ENCODE measurements around the gene MYO7B.

MYO7B gene

GRCh38 chr2:127612111-127612822 lies 76.8 kb downstream of the MYO7B start:
- DNase-seq = no peak

GRCh38 chr2:127614246-127614645 lies 78.8 kb downstream of the MYO7B start:
- no peak for DNase-seq

GRCh38 chr2:127614731-127615130 lies 79.2 kb downstream of the MYO7B start:
- DNase-seq = no peak

GRCh38 chr2:127615511-127616166 lies 80.2 kb downstream of the MYO7B start:
- DNase-seq = no peak

DNA sequence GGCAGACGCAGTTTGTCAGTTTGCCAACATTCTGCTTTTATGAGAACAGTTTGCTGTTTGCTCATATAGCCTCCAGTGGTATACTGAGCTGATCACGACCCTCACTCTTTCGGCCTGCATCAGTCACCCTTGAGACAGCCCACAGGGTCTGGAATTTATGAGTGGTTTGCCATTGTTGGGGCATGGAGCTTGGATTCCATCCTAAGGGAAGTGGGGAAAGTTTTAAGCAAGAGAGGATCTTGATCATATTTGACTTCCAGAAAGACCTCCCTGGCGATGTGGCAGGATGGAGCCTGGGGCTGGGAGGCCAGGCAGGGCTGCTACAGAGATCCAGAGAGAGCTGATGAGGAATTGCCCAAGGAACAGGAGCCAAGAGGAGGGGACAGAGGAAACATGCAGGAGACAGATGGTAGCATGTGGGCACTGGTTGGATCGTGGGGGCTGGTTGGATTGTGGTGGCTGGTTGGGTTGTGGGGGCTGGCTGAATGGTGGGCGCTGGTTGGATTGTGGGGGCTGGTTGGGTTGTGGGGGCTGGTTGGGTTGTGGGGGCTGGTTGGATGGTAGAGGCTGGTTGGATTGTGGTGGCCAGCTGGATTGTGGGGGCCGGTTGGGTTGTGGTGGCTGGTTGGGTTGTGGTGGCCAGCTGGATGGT lies 83.2 kb downstream of the MYO7B start:
- DNase-seq = no peak

- no peak for DNase-seq
Measured at GRCh38 chr2:127619203-127619590, 83.7 kb downstream of the MYO7B start.

DNA sequence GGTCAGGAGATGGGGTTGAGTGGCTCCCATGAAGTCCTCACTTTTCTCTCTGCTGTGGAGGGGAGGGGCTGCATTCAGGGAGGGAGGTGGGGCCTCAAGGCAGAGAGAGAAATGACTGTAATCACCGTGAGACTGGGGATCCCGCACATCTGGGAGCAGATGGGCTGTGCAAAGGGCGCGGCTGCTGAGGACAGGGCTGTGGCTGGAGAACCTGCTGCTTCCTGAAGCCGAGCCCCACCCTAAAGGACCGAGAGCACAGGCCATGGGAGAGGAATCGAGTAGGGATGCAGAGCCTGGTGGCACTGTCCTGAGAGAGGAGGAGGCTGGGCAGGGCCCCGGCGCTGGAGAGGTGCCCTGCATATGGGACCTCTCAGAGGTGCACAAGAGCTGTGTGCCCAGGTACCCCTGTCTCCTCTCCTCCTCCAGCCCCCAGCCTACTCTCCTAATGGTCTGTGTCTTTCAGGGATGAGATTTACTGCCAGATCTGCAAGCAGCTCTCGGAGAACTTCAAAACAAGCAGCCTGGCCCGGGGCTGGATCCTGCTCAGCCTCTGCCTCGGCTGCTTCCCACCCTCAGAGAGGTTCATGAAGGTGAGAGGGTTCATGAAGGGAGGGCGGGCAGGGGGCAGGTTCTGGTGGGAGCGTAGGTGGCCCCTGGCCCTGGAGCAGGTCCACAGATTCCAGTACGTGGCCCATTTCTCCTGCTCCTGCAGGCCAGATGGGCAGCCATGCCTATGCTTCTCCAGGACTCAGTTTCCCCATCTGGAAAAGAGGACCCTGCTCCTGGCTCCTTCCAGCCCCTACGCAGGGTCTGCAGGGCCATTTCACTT lies 84.6 kb downstream of the MYO7B start:
- no peak for DNase-seq

GRCh38 chr2:127620866-127621265 lies 85.4 kb downstream of the MYO7B start:
- no peak for DNase-seq

DNA sequence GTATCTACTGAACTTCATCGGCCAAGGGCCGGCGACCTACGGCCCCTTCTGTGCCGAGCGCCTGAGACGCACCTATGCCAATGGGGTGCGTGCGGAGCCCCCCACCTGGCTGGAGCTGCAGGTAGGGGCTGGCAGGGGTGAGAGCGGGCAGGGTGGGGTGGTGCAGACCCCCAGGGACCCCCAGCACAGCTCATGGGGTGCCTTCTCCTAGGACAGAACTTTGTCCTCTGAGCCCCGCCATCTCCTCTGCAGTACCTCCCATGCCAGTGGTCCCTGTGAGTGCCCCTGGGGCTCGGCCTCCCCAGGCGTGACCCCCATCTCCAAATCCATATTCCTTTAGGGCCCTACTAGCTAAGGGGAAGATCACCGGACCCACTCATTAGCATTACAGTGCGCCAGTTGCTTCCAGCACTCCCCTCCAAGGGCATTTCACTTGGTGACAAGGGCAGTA lies 86.5 kb downstream of the MYO7B start:
- no peak for DNase-seq

DNA sequence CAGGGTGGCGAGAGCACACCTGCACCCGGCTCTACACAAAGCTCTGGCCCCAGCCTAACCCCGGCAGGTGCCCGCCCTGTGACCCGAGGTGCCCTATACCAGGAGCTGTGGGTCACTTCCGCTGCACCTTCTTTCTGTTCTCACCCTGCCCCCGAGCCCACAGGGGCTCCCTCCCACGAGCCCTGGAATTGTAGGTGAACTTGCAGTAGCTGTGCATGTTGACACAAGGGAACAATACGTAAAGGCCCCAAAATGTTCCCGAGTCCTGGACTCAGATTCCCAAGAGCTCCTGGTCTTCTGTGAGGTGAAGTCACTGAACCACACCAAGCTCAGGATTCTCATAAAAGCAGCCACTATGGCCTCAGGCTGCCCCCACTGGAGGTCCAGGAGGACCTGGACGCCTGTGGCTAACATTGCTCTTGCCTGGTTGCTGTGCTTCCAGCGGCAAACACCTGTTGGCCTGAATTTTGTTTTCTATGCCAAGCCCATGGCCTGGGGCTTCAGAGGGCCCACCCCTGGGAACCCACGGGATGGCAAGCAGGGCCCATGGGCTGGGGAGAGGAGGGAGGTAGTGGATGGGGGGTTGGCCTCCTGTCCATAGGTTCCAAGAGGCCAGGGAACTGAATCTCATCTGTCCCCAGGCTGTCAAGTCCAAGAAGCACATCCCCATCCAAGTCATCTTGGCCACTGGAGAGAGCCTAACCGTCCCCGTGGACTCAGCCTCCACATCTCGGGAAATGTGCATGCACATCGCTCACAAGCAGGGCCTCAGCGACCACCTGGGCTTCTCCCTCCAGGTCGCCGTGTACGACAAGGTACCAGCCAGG lies 87.3 kb downstream of the MYO7B start:
- DNase-seq = no peak

- DNase-seq = peak in 1 of 2 experiments; percentile 21
Measured at GRCh38 chr2:127623388-127624319, 88.2 kb downstream of the MYO7B start.

DNA sequence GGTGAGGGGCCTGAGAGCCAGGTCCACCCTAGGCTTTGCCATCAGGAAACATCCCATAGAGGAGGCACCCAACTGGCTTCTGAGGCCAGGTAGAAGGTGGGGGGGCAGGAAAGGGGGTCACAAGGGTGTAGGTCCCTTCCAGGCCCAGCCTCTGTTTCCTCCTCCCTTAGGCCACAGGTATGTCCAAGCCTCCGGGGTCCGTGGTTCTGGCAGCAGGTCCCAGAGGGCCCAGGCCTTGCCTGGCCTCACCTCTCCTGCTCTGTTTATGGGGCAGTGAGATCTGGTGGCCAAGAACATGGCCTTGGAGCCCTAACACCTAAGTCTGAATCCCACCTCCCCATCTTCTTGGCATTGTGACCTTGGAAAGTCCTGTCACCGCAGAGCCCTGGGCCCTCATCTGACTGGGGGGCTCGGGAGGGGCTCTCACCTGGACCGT lies 88.9 kb downstream of the MYO7B start:
- DNase-seq = no peak

DNA sequence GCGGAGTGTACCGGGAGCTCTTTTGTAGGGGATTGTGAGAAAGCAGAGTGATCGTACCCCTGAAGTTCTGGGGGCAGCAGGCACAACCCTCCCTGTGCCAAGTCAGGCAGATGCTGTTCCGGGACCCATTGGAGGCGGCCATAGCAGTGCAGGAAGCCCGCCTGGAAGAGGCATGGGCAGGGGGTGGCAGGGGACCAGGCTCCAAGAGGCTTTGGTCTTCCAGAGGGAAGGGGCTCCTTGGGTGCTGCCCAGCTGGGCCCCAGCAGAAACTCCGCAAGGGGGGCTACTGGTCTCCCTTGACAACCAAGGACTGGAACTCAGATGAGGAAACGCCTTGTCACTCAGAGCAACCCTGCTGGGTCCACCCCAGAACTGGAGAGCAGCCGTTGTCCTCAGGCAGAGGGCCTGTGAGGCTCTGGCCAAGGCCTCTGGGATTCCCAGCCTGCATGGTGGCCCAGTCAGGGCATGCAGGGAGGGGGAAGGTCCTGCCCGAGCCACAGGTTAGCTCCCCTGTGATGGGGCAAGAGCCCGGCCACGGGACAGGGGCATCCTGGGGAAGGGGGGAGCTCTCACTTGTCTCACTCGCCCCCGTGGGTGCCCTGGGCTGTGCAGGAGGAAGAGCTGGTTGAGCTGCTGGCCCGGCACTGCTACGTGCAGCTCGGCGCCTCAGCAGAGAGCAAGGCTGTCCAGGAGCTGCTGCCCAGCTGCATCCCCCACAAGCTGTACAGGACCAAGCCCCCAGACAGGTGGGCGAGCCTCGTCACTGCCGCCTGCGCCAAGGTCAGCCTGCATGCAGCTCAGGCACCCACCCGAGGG lies 89.5 kb downstream of the MYO7B start:
- no peak for DNase-seq

GRCh38 chr2:127625572-127625951 lies 90.1 kb downstream of the MYO7B start:
- no peak for DNase-seq

DNA sequence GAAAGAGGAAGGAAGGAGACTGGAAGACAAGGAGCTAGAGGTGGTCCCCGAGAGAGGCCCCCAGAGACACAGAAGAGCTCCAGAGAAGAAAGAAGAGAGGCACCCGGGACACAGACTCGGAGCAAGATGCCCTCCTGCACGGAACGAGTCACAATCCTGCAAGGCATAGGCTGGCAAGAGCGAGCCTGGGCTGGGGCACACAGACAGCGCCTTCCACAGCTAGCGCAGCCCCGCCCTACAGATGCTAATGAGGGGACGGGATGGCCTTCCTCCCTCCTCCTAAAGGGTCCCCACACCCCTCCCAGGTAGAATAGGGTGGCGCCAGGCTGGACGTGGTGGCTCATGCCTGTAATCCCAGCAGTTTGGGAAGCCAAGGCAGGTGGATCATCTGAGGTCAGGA lies 90.7 kb downstream of the MYO7B start:
- no peak for DNase-seq

- no peak for DNase-seq
Measured at GRCh38 chr2:127626917-127627739, 91.6 kb downstream of the MYO7B start.

DNA sequence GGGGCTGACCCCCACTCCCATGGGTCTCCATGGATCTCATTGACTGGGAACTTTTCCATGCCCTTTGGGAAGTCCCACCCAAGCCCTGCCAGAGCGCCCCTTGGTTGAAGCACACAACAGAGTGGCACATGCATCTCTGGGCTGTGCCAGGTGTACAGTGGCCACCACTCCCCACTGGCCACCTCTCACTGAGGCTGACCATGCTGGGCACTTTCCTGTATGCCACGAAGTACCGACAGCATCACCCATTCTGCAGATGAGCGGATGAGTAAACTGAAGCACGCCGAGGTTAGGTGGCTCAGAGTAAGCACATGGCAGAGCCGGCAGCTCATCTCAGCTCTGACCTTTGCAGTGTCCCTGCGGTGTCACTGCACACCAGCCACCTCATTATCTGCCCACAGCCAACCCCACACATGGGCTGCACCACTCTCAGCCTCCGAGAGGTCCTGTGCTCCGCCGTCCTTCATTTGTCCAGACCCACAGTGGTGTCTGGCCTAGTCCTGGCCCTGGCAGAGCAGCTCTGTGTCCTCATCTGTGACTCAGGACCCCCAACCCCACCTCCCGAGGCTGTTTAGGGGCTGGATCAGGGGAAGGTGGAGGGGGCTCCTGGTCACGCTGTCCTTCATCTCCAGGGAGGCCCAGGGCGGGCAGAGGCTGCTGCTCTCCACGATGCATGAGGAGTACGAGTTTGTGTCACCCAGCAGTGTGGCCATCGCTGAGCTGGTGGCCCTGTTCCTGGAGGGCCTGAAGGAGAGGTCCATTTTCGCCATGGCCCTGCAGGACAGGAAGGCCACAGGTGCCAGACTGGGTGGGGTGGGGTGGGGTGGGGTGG lies 92.5 kb downstream of the MYO7B start:
- no peak for DNase-seq
